NCI-H2107 (cell line): ENCODE results near the gene ISCA2.

Experiments used
- DNase-seq: peaks from one replicate; lab custom pipeline; 2025; lab: John Stamatoyannopoulos, UW

ISCA2 gene

DNA sequence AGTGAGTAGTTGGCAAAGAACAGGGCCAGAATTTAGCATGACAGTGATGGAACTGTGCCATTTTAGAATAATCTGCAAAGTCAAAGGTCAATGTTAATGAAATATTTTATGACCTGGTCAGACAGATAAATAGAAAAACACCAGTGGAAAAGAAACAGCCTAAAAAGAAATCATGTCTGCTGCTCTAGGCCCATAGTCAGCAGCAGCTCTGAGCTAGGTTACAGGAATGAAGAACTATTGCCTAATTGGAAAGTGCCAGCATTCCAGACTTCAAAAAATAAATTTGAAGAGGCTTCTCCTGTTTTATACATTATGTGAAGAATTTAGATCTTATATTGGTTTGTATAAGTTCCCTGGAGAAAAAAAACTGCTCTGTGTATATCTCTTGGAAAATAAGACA, 10.2 kb upstream of the ISCA2 start:
- no peak for DNase-seq

- no peak for DNase-seq
Measured at GRCh38 chr14:74486164-74486563, 7.4 kb upstream of the ISCA2 start.

- DNase-seq = no peak
Measured at GRCh38 chr14:74488786-74489397, 4.7 kb upstream of the ISCA2 start.

GRCh38 chr14:74490486-74490885, 3.1 kb upstream of the ISCA2 start:
- DNase-seq = no peak

- DNase-seq = no peak
Measured at GRCh38 chr14:74491956-74492775, 1.4 kb upstream of the ISCA2 start.

GRCh38 chr14:74492776-74493342, 706 bp upstream of the ISCA2 start, which contains the start of gene NPC2:
Gene NPC2 (minus strand): TSS chr14:74493305. CDS start chr14:74493274, 31 bp downstream.
- DNase-seq = no peak

GRCh38 chr14:74495356-74495755, 1.8 kb downstream of the ISCA2 start:
- no peak for DNase-seq

- no peak for DNase-seq
Measured at GRCh38 chr14:74500417-74501134, 7.0 kb downstream of the ISCA2 start.

GRCh38 chr14:74501135-74501614, 7.6 kb downstream of the ISCA2 start:
- peak; percentile 82 for DNase-seq

DNA sequence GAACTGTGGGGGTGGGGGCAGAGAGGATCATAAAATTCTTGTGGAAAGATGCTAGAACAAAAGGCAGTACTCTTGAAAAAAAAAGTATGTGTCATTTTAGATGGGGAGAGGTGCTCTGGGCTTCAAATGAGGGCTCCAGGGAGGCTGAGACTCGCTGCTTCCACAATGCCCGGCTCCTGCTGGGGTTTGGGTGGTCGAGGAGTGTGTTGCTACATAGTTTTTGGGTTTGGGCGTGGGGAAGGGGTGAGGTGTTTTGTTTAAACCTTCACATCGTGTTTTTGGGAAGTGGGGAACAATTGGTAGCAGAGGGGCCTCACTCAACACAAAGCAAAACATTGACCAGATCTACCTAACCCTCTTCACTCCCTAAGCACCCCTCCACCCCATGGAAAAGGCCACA, 8.1 kb downstream of the ISCA2 start:
- DNase-seq = no peak

GRCh38 chr14:74502236-74503019, 8.9 kb downstream of the ISCA2 start:
- peak; percentile 48 for DNase-seq

DNA sequence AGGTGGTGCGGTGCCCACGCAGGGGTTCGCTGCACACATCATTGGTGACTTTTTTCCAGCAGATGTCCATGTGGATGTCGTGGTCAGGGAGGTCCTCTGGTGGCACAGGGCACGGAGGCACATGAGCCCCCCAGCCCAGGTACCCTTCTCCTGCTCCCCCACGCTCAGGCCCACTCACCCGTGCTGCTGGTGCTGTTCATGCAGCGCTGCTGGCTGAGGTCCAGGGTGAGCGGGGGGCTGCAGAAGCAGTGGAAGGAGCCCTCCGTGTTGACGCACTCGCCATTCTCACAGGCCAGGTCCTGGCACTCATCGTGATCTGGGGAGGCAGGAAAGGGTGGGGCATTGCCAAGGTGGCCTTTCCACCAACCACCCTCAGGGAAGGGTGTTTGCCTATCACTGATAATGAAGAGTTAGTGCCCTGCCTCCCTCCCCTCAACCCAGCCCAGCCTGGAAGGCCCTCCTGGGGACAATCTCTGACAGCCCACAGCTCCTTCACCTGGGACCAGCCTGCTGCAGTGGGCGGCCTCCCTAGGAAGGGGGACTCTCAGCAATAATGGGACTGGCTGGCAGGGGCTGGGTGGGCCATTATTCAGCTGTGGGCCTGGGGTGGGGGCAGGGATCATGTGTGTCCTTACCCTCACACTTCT, 9.8 kb downstream of the ISCA2 start:
- DNase-seq = no peak

DNA sequence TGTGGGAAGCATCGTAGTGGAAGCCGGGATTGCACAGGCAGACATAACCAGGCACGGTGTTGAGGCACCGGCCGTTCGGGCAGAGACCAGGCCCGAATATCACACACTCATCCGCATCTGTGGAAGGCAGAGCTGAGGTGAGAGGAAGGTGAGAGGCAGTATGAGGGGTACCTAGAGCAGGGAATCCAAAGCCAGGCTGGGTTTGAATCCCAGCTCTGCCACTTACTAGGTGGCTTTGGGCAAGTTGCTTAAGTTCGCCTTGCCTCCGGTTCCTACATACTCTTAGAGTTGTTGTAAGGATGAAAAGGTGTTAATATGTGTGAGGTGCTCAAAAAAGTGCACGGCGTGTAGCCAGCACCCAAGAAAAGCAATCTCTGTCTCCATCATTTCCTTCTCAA, 10.4 kb downstream of the ISCA2 start:
- DNase-seq = no peak

DNA sequence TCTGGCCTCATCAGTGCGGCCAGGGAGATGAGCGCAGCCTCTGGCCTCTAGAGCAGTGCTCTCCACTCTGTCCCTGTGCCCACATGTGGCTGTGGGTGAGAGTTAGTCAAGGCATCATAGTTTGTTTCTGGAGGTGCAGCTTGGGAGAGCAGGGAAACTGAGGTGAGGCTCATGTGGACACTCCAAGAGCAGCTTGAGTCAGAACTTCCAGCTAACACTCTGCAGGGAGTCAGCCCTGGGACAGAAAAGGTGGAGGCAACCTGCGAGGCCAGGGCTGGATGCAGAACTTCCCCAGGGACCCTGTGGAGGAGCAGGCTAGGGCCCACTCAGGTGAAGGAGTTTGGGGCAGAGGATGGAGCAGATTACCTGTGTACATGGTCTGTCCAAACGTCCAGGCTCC, 10.8 kb downstream of the ISCA2 start:
- DNase-seq = no peak

DNA sequence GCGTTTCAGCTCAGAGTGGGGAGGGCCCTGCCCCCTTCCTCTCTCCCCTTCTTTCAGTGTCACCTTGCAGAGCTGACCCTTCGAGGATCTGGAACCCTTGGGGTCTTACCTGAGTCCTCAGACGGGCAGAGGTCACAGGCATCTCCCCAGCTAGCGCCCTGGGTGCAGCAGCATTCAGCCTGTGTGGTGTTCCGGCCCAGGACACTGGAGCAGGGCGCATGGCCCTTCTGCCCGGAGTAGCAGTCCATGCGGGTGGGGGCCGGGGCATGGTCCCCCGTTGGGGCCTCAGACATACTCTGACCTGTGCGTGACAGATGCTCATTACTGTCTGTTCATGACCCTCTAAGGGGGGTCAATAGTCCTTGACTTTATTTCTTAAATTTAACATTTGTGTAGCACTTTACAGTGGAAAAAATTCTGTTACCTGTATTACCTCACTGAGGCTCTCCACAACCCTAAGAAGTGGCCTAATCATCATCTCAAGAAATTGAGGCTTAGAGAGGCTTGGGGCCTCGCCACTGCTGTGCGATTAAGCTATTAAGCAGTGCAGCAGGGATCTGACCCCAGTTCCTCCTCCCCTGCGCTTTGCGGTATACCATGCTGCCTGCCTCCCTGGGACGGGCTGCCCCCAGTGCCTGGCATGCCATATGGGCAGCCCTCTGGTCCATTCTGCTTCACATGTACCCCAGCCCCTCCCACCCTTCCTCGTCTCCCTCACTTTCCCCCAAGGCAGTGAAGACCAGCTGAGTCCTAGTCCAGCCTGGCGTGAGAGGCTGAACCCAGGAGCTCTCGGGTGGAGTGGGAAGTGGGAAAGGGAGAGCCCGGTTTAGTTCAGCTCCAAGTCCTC, 11.5 kb downstream of the ISCA2 start:
- DNase-seq = no peak

DNA sequence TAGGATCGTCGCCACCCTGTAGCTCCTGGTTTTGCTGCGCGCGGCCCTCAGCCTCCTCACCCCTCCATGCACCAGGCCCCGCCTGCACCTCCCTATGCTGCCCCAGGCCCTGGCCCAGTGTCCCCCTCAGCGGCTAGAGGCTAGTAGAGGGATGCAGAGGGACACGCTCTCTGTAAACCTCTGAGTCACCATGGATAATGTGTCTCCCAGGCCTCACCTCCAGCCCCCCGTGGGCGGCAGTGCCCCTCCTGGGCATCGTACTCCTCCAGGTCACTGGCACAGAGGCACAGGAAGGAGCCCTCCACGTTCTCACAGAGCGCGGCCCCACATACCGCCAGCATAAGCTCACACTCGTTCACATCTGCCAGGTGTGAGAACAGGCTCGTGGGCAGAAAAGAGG, 12.3 kb downstream of the ISCA2 start:
- DNase-seq = no peak

GRCh38 chr14:74506411-74506851, 12.9 kb downstream of the ISCA2 start:
- DNase-seq = no peak

DNA sequence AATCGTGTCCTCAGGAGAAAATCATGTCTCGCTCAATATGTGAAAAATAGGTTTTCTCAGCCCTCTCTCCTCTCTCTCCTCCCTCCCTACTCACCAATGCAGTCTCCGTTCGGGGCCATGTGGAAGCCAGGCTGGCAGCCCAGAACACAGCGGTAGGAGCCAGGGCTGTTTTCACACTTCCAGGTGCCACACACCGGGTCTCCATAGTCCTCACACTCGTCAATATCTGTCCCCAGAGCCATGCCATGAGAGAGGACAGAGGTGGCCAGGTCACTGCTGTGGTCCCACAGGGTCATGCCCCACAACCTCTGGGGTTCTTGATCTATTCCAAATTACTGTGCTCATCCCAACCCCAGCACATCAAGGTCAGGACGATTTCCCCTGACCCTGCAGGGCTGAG, 13.5 kb downstream of the ISCA2 start:
- no peak for DNase-seq

DNA sequence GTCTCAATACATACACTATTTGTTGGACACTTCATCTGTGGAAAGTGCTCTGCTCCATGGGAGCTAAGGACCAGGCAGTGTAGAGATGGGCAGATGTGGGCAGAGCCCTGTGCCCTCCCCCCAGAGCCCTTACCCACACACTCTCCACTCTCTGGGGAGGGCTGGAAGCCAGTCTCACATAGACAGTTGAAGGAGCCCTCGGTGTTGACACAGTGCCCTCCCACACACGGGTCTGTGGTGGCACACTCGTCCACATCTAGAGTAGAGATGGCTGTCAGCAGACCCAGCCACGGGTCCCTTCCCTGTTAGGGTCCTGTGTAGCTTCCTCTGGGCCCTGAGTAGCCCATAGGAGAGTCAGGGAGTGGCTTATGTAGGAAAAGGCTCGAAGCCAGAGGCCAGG, 14.3 kb downstream of the ISCA2 start:
- no peak for DNase-seq

- peak; percentile 55 for DNase-seq
Measured at GRCh38 chr14:74508292-74508731, 14.7 kb downstream of the ISCA2 start.
